OCI-LY7 (cell line): ENCODE data around the gene ARHGEF25. TPM values are rescaled to one million over a fixed set of nuclear protein-coding genes. Genes with fewer than 3 reads are reported as not detected.

ENCODE experiments used
- BruUV-seq: library from RNA; stranded (reverse); fragments of 400-500 nt; replicated peaks from 2 replicates; lab custom pipeline; 2021; lab: Mats Ljungman, UMichigan
- CTCF ChIA-PET: fragments of 300-600 bp; sonication (Branson Sonifier 250); formaldehyde crosslinking; loops from one replicate; lab custom pipeline; 2022; ENCODE audit warnings: antibody characterized with exemption; ENCODE audit not compliant: unreplicated experiment; lab: Charles Lee
- POLR2A ChIA-PET: fragments of 300-600 bp; sonication (Branson Sonifier 250); formaldehyde crosslinking; loops from one replicate; lab custom pipeline; 2022; ENCODE audit warnings: antibody characterized with exemption; lab: Charles Lee
- DNase-seq: peaks from one replicate; pipeline ENCODE4 v3.0.0-alpha.2; 2015; ENCODE audit warnings: low spot score
- H2AFZ ChIP-seq: fragments of 200-600 bp; sonication (generic), shearing (Covaris generic); 2 replicates; pipeline ENCODE4 v1.6.1; 2014; ENCODE audit warnings: mild to moderate bottlenecking, antibody characterized with exemption, low read length, moderate library complexity
- H3K27ac ChIP-seq: fragments of 200-600 bp; sonication (generic); 2 replicates; pipeline ENCODE4 v1.5.1; 2014; ENCODE audit warnings: mixed run types, low read depth, mild to moderate bottlenecking, moderate library complexity, low read length, inconsistent platforms; ENCODE audit not compliant: poor library complexity, severe bottlenecking
- H3K36me3 ChIP-seq: fragments of 200-600 bp; sonication (generic); 2 replicates; pipeline ENCODE4 v1.6.1; 2014; ENCODE audit warnings: mild to moderate bottlenecking, antibody characterized with exemption, low read length, moderate library complexity, mixed read lengths; ENCODE audit not compliant: insufficient read depth
- H3K4me1 ChIP-seq: fragments of 200-600 bp; sonication (generic); 2 replicates; pipeline ENCODE4 v1.5.1; 2014; ENCODE audit warnings: mild to moderate bottlenecking, low read length; ENCODE audit not compliant: insufficient read depth, poor library complexity, severe bottlenecking
- H3K4me2 ChIP-seq: fragments of 200-600 bp; sonication (generic); 2 replicates; pipeline ENCODE4 v1.6.1; 2014; ENCODE audit warnings: mild to moderate bottlenecking, low read length
- H3K4me3 ChIP-seq: fragments of 200-600 bp; sonication (generic); 2 replicates; pipeline ENCODE4 v1.5.1; 2014; ENCODE audit warnings: mild to moderate bottlenecking, low read depth, low read length; ENCODE audit not compliant: poor library complexity, severe bottlenecking
- H3K79me2 ChIP-seq: fragments of 200-600 bp; sonication (generic); 2 replicates; pipeline ENCODE4 v1.6.1; 2016; ENCODE audit warnings: low read depth, mild to moderate bottlenecking, low read length, moderate library complexity, mixed read lengths; ENCODE audit not compliant: insufficient read depth
- H3K9me2 ChIP-seq: fragments of 200-600 bp; sonication (generic); 2 replicates; pipeline ENCODE4 v1.6.1; 2016; ENCODE audit warnings: mild to moderate bottlenecking, low read length, mixed read lengths; ENCODE audit not compliant: insufficient read depth
- H3K9me3 ChIP-seq: fragments of 200-600 bp; sonication (generic); 2 replicates; pipeline ENCODE4 v1.6.1; 2014; ENCODE audit warnings: mild to moderate bottlenecking, mixed run types, low read length, mixed read lengths
- H4K20me1 ChIP-seq: fragments of 200-600 bp; sonication (generic); 2 replicates; pipeline ENCODE4 v1.6.1; 2014; ENCODE audit warnings: mild to moderate bottlenecking, antibody characterized with exemption, low read length, moderate library complexity, mixed read lengths; ENCODE audit not compliant: insufficient read depth
- EZH2phosphoT487 ChIP-seq: fragments of 200-600 bp; sonication (generic); IDR thresholded peaks from 2 replicates; pipeline ENCODE4 v1.6.1; 2018; ENCODE audit warnings: low read depth, borderline replicate concordance, mild to moderate bottlenecking, mixed run types, antibody characterized with exemption, low read length, moderate library complexity, mixed read lengths
- intact Hi-C: fragments of 100-400 bp; cut with micrococcal nuclease; formaldehyde crosslinking; loops from one replicate; pipeline ENCODE4 v1.10.0; 2022; ENCODE audit not compliant: unreplicated experiment
- total RNA-seq, 2 experiments: library from RNA; depleted of rRNA in 1 of 2; stranded (reverse); fragments of >200 nt in 1 of 2; shearing (Covaris generic) in 1 of 2; gene quantifications; 2 replicates each; pipeline ENCODE4 v1.2.3, GENCODE V29; 2014 to 2022
- TF ChIP-seq, protein P1 (sequence below): fragments of 200-600 bp; sonication (generic); conservative IDR thresholded peaks from 2 replicates; pipeline ENCODE4 v1.5.1; 2014; ENCODE audit warnings: mild to moderate bottlenecking, antibody characterized with exemption, low read length, moderate library complexity, mixed read lengths

Gene ARHGEF25
- total RNA-seq, 2 experiments from 2014 or later: not detected

GRCh38 chr12:57571926-57572762 lies 39.1 kb upstream of the ARHGEF25 start:
- no peak for DNase-seq
- TF ChIP-seq, protein P1, sequence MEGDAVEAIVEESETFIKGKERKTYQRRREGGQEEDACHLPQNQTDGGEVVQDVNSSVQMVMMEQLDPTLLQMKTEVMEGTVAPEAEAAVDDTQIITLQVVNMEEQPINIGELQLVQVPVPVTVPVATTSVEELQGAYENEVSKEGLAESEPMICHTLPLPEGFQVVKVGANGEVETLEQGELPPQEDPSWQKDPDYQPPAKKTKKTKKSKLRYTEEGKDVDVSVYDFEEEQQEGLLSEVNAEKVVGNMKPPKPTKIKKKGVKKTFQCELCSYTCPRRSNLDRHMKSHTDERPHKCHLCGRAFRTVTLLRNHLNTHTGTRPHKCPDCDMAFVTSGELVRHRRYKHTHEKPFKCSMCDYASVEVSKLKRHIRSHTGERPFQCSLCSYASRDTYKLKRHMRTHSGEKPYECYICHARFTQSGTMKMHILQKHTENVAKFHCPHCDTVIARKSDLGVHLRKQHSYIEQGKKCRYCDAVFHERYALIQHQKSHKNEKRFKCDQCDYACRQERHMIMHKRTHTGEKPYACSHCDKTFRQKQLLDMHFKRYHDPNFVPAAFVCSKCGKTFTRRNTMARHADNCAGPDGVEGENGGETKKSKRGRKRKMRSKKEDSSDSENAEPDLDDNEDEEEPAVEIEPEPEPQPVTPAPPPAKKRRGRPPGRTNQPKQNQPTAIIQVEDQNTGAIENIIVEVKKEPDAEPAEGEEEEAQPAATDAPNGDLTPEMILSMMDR: no peak
- TF ChIP-seq EZH2phosphoT487: no peak
- H3K4me3 ChIP-seq: no peak overlapping the region
- intact Hi-C loops: no loop called here
- no peaks in the 10 kb centered on the region for H3K79me2 ChIP-seq
- no peak overlapping the region for H2AFZ ChIP-seq
- no peaks in the 10 kb centered on the region for H4K20me1 ChIP-seq
- CTCF ChIA-PET: no interaction called here
- H3K4me2 ChIP-seq: no peak overlapping the region
- POLR2A ChIA-PET: interaction anchor here (0.6 to 1.7 kb wide), 4 partner anchors 9 to 597 kb away, joined by 3 to 4 read pairs (median 3); partner anchors contain the start of gene DCTN2
- H3K27ac ChIP-seq: no peak overlapping the region
- no peaks in the 10 kb centered on the region for H3K9me3 ChIP-seq
- no peaks in the 10 kb centered on the region for H3K4me1 ChIP-seq
- BruUV-seq: no TSS peak
- H3K36me3 ChIP-seq: no peaks in the 10 kb centered on the region
- no peaks in the 10 kb centered on the region for H3K9me2 ChIP-seq

DNA sequence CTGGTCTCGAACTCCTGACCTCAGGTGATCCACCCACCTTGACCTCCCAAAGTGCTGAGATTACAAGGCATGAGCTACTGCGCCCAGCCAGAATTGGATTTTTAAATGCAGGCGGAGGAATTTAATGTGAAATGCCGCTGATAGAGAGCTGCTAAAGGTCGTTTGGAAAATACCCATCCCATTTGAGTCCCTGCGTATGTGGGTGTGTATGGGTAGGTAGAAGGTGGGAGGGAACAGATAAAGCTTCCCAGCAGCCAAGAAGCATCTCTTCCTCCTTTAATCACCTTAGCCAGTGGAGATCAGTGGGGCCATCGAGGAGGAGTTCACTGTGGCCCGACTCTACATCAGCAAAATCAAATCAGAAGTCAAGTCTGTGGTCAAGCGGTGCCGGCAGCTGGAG lies 36.4 kb upstream of the ARHGEF25 start:
- ChIA-PET CTCF (no interaction called here), POLR2A (interaction anchor here (0.9 kb wide), 1 partner anchor 87 kb away, joined by 4 read pairs; no protein-coding TSS in a partner anchor)
- intact Hi-C loops: no loop called here
- Histone ChIP-seq H3K27ac (no peak overlapping the region), H3K4me3 (no peak overlapping the region), H3K79me2 (no peaks in the 10 kb centered on the region), H3K36me3 (no peaks in the 10 kb centered on the region), H3K9me2 (no peaks in the 10 kb centered on the region), H2AFZ (no peak overlapping the region), H3K9me3 (no peaks in the 10 kb centered on the region), H3K4me1 (no peaks in the 10 kb centered on the region), H4K20me1 (no peaks in the 10 kb centered on the region), H3K4me2 (no peak overlapping the region)
- no TSS peak for BruUV-seq
- no peak for TF ChIP-seq EZH2phosphoT487
- TF ChIP-seq, protein P1: no peak
- DNase-seq: no peak
